MG63 (cell line): ENCODE data around the gene C13orf46. TPM values are rescaled to one million over a fixed set of nuclear protein-coding genes. Genes with fewer than 3 reads are reported as not detected.

Experiments
- DNase-seq: peaks from one replicate; pipeline ENCODE4 v3.0.0-alpha.2; 2020
- H3K27me3 ChIP-seq: fragments of 250-450 bp; sonication (Bioruptor Pico); 2 replicates; pipeline ENCODE4 v1.5.1; 2020; ENCODE audit warnings: mild to moderate bottlenecking, moderate library complexity
- H3K36me3 ChIP-seq: fragments of 250-450 bp; sonication (Bioruptor Pico); 2 replicates; pipeline ENCODE4 v1.5.1; 2020; ENCODE audit warnings: mild to moderate bottlenecking, moderate library complexity
- H3K4me3 ChIP-seq: fragments of 250-450 bp; sonication (Bioruptor Pico); 2 replicates; pipeline ENCODE4 v1.5.1; 2020; ENCODE audit warnings: mild to moderate bottlenecking, moderate library complexity
- H3K9me3 ChIP-seq: fragments of 250-450 bp; sonication (Bioruptor Pico); 2 replicates; pipeline ENCODE4 v1.5.1; 2020; ENCODE audit warnings: mild to moderate bottlenecking, moderate library complexity
- total RNA-seq: library from RNA; depleted of rRNA; stranded (reverse); fragments of >200 nt; shearing (Covaris generic); gene quantifications from 2 replicates; pipeline ENCODE4 v1.2.3, GENCODE V29; 2014; ENCODE audit warnings: low replicate concordance

Gene C13orf46
- total RNA-seq, 1 experiment from 2014 or later: not detected

DNA sequence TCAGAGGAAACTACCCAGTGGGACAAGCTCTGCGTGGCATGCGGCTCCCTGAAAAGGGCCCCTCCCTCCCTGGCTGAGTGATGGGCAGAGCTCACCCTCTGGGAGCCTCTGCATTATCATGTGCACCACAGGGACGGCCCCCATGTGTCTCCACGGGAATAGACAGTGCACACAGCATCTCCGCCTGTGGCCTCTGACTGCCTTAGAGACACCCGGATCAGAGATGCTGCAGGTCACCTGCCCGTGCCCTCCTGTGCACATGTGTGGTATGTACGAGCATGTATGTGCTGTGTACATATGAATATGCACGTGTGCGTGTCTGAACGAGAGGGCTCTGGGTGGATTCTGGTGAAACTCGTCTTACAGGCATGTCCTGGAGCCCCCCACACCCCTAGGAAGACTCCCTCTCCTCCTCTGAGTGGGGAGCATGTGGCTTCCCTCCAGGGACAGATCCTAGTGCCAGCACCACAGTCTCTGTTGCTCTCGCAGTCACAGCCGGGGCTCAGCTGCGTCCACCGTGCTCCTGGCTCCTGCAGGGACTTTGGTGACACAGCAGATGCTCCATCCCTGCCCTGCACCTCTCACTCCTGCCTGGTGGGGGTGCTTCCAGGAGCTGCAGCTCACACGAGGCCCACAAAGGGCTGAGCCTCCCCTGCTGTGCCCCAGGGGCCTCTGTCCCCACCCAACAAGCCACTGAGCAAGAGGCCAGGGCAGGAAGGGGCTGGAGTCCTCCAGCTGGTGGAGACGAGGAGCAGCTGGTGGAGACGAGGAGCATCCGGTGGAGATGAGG is 19.6 kb downstream of the C13orf46 start:
- H3K4me3 ChIP-seq: no peak overlapping the region
- peaks cover 3% of the 10 kb centered on the region for H3K9me3 ChIP-seq
- no peaks in the 10 kb centered on the region for H3K27me3 ChIP-seq
- H3K36me3 ChIP-seq: peaks cover under 1% of the 10 kb centered on the region; the same call in 1 of the 2 replicates
- DNase-seq: no peak

DNA sequence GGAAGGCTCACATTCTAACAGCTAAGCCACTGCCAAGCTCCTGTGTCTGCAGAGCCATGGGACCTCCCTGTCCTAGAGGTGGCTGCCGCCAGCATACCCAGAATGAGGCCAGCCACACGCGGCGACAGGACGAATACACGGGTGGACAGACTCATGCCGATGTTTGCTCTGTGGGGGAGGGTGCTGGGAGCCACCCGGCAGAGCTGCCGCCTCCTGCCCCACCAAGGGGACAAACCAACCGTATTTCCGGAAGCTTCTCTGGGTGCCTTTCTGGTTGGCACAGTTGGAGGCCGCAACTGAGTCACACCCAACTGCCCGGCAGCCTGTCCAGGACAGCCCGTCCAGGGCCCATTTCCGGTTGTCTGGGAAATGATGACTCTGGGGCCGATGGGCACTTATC is 20.3 kb downstream of the C13orf46 start:
- Histone ChIP-seq H3K9me3 (no peaks in the 10 kb centered on the region), H3K36me3 (no peaks in the 10 kb centered on the region; the same call in 1 of the 2 replicates), H3K4me3 (no peak overlapping the region), H3K27me3 (no peaks in the 10 kb centered on the region)
- DNase-seq: no peak

DNA sequence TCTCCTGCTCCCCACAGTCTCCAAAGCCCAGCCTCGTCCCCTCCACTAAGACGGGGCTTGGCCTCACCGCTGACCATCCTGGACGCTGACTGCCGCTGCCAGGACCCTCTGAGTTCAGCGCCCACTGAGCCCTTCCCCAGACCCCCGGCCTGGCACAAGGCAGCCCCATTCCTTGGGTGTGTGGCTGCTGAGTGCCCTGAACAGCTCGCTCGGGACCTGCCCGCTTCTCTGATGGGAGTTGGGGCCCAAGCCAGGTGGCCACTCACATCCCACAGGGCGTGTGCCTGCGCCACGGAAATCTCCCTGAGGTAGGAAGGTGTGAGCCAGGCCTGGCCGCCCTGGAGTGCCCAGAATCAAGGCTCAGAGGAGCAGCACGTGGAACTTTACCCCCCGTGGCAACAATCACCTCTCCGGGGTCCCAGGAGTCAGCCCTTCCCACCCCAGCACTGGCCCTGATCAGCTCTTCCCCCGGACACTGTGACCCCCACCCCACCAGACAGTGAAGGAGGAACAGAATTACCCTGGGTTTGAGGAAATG is 20.8 kb downstream of the C13orf46 start:
- DNase-seq: no peak
- Histone ChIP-seq H3K27me3 (no peaks in the 10 kb centered on the region), H3K36me3 (no peaks in the 10 kb centered on the region; the same call in 1 of the 2 replicates), H3K9me3 (no peaks in the 10 kb centered on the region), H3K4me3 (no peak overlapping the region)

DNA sequence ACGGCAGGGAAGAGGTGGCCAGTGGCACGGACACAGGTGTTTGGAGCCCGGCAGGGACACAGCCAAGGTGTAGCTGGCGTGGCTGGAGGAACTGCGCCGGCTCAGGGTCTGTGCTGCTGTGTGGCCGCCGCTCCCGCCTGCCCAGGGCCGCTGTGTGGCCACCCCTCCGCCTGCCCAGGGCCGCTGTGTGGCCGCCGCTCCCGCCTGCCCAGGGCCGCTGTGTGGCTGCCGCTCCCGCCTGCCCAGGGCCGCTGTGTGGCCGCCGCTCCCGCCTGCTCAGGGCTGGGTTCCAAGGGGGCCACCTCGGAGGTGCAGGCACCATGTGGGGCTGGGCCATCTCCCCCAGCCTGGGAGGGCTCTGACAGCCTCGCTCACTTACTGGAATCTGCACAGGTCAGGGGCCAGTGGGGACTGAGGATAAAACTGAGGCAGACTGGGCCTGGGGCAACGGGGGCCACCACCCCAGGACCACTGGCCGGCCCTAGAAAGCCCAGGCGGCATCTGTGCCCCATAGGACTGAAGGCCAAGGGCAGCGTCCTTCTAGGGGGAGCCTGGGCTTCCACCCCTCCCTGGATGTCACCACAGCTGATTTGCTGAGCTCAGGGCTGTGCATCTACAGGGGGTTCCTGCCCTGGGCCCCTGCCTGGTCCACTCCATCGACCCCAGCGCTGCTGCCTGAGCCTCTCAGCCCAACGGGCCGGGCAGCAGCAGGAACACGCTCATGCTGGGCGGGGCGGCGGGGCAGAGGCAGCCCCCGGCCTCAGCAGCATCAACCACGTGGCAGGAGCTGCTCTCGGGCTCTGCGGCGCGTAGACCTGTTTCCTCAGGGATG is 21.5 kb downstream of the C13orf46 start:
- no peak for DNase-seq
- no peak overlapping the region for H3K4me3 ChIP-seq
- no peaks in the 10 kb centered on the region for H3K9me3 ChIP-seq
- H3K27me3 ChIP-seq: no peaks in the 10 kb centered on the region
- no peaks in the 10 kb centered on the region; the same call in 1 of the 2 replicates for H3K36me3 ChIP-seq

DNA sequence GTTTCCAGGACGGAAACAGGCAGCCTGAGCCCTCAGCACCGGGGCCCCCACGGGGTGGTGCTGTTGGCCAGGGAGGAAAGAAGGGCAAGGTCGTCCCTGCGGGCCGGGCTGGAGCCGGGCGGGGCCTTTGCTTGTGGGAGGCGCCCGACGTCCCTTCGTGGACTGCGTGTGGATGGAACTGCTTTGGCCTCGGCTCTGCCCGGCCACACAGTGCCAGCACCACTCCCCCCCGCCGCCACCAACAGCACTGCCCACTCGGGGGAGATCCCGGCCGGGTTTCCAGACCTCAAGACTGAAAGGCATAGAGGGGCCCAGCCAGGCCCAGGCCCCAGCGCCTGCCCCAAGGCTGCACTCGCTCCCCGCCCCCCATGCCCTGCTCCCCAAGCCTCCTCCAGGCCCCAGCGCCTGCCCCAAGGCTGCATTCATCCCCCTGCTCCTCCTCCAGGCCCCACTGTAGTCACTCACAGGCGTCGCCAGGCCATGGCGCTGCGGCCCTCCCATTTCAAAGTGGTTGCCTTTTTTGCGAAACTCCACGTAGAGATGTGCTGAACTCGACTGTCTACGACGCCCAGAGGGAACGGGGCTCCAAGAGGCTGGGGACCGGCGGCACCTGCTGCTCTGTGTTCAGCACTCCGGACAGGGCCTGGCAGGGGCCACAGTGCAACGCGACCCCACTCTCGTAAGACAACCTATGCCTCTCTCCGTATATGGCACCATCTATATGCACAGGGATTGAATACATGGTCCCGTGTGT is 22.5 kb downstream of the C13orf46 start:
- H3K36me3 ChIP-seq: no peaks in the 10 kb centered on the region; the same call in 1 of the 2 replicates
- no peaks in the 10 kb centered on the region for H3K27me3 ChIP-seq
- H3K4me3 ChIP-seq: no peak overlapping the region
- no peaks in the 10 kb centered on the region for H3K9me3 ChIP-seq
- no peak for DNase-seq

DNA sequence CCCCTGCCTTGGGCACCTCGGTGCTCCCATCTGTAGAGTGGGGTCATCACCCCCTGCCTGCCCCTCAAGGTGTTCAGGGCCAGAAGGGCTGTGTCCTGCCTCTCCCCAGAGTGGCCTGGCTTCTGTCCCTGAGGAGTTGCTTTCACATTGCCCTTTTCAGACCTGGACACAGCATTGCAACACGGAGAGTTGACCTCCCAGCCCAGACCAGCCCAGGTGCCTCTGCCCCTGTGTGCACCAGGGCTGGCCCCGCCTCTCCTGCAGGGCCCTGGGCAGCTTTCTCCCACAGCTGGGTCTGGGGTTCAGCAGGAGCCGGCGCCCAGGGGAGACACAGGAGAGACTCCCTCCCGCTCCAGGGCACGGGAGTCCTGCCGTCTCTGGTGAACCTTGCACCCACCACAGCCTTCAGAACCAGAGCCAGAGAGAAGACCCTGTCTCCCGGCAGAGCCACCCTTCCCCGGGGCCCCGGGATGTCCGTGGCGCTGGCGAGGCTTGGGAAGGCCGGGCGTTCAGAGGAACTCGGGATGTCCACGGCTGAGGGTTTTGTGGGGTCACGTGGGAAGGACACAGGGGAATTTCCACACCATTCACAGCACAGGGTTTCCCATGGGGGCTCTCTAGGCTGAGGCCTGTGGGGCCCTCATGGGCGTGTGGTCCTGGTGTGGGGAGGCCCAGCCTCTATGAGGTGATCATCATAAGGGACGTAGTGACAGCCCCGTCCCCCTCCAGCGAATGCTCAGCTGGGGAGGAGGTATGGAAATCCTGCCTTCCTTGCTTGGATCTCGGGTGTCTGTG is 23.2 kb downstream of the C13orf46 start:
- DNase-seq: no peak
- Histone ChIP-seq H3K27me3 (no peaks in the 10 kb centered on the region), H3K4me3 (no peak overlapping the region), H3K36me3 (no peaks in the 10 kb centered on the region; the same call in 1 of the 2 replicates), H3K9me3 (no peaks in the 10 kb centered on the region)

DNA sequence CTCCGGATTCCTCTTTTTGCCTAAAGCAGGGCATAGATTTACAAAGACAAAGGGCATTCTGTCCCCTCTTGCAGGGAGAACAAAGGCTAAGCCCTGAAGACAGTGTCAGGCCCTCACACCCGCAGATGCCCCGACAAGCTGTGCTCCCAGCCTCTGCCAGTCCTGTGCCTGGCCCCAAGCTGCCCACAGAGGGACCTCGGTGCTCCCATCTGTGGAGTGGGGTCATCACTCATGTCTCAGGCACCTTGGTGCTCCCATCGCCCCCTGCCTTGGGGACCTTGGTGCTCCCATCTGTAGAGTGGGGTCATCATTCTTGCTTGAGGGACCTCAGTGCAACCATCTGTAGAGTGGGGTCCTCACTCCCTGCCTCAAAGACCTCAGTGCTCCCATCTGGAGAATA is 24.3 kb downstream of the C13orf46 start:
- Histone ChIP-seq H3K9me3 (no peaks in the 10 kb centered on the region), H3K27me3 (no peaks in the 10 kb centered on the region), H3K4me3 (no peak overlapping the region), H3K36me3 (no peaks in the 10 kb centered on the region; the same call in 1 of the 2 replicates)
- no peak for DNase-seq

DNA sequence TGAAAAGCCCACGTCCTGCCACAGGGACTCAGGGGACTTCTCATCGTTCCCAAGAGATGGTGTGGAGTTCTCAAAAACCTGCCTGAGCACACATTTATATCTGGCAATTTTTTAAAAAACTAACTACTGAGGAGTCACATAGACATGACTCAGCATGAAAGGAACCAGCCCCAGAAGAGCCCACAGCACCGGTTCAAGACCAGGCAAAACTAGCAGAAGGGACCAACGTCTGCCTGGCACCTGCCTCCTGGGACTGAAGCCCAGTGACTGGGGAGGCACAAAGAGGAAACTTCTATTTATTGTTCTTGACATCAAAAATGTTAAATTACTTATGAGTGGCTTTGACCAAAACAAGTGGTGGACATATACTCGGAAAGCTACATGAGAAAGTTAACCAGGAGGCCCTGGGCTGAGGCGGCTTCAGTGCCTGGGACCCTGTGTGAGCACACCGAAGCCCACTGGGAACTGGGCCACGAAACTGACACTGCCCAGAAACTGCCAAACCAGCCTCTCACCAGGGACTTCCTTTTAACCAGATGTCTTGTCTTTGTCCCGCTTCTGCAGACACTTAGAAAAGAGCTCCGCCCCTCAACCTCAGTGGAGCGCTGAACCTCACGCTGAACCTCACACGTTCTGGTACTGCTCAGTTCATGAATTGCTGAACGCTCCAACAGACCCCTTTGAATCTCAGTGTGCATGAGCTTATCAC is 25.7 kb downstream of the C13orf46 start:
- H3K36me3 ChIP-seq: no peaks in the 10 kb centered on the region; the same call in 1 of the 2 replicates
- H3K9me3 ChIP-seq: no peaks in the 10 kb centered on the region
- H3K4me3 ChIP-seq: no peak overlapping the region
- H3K27me3 ChIP-seq: no peaks in the 10 kb centered on the region
- no peak for DNase-seq

DNA sequence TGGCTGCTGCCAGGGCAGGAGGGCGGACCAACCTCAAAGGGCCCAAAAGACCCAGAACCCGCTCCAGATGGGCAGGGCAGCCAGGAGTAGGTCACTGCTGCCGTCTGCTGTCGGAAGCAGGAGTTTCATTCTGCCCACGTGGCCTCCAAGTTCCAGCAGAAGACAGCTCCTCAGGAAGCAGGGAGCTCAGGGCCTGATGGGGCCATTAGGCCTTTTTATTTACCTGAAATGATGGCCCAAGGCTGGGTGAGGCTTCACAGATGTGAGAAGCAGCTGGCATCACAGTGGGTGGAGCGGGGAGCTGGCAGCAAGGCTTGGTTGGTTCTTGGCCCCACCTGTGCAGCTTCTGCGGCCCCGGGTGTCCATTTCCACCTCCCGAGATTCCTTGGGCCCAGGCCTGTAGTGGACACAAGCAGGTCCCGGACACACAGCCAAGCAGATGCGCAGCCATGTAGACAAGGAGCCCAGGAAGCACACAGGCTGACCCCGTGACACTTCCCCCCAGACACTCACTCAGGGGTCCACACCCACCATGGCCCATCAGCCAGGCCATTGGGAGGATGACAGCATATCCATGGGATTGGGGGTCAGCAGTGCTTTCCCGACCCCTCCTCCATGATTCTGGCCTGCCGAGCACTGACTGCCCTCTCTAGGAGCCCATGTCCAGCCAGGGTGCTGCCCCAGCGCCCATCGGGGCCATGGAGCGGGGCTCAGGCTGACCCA is 26.4 kb downstream of the C13orf46 start:
- Histone ChIP-seq H3K27me3 (no peaks in the 10 kb centered on the region), H3K36me3 (no peaks in the 10 kb centered on the region; the same call in 1 of the 2 replicates), H3K4me3 (no peak overlapping the region), H3K9me3 (no peaks in the 10 kb centered on the region)
- peak; percentile 57 for DNase-seq

DNA sequence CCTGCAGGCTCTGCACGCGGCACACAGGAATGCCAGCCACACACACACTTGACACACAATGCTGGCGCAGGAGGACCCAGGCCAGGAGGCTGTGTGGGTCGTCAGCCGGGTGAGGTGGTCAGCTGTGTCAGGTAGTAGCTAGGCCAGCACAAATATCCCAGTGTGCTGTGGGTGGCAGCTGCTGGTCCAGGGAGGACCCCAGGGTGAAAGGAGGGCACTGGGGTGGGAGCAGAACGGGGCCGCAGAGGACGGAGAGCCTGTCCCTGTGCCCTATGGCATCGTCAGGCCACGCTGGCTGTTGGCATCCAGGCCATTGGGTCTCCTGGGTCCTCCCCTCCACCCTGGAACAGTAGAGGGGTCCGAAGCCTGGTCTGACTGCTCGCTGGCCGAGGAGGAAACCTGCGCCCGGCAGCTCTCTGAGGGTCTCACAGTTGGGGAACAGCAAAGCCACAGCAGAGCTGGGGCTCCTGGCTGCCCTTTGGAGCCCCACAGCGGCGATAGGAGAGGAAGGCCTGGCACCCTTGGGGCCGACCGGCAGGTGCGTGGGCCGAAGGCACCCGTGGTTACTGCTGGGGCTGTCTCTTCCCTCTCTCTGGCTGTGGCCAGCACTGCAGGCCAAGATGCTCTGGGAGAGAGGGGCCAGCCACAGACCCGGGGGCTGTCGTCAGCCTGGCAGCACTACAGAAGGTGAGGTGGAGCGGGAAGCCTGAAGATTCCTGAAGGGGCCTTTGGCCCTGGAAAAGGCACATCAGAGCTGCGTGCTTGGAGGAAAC is 27.3 kb downstream of the C13orf46 start:
- DNase-seq: no peak
- no peak overlapping the region for H3K4me3 ChIP-seq

DNA sequence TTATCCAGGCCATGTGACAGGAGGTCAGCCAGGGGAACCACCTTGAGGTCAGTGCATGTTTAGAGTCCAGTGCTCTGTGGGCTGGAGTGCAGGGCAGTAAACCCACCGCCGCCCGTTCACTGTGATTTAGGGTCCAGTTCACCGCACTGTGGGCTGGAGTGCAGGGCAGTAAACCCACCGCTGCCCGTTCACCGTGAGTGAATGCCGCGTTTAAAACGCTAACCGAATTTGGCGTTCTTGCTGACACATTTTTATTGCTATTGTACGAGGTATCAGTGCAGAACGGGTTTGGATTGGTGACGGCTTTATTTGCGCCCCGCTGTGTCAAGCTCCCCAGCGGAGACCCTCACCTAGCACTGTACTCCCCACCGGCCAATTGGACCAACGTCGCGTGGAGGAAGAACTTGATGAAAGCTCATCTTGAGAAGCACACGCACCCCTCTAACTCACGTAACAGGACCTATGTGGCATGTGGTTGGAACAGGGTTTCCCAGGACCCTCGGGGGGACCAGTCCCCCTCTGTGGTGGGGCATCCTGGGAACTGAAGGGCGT is 27.9 kb downstream of the C13orf46 start:
- Histone ChIP-seq H3K36me3 (no peaks in the 10 kb centered on the region; the same call in 1 of the 2 replicates), H3K27me3 (no peaks in the 10 kb centered on the region), H3K4me3 (no peak overlapping the region), H3K9me3 (no peaks in the 10 kb centered on the region)
- no peak for DNase-seq

More for the DNA sequence above, 27.3 kb downstream of the C13orf46 start:
- no peaks in the 10 kb centered on the region for H3K27me3 ChIP-seq
- no peaks in the 10 kb centered on the region; the same call in 1 of the 2 replicates for H3K36me3 ChIP-seq
- no peaks in the 10 kb centered on the region for H3K9me3 ChIP-seq

DNA sequence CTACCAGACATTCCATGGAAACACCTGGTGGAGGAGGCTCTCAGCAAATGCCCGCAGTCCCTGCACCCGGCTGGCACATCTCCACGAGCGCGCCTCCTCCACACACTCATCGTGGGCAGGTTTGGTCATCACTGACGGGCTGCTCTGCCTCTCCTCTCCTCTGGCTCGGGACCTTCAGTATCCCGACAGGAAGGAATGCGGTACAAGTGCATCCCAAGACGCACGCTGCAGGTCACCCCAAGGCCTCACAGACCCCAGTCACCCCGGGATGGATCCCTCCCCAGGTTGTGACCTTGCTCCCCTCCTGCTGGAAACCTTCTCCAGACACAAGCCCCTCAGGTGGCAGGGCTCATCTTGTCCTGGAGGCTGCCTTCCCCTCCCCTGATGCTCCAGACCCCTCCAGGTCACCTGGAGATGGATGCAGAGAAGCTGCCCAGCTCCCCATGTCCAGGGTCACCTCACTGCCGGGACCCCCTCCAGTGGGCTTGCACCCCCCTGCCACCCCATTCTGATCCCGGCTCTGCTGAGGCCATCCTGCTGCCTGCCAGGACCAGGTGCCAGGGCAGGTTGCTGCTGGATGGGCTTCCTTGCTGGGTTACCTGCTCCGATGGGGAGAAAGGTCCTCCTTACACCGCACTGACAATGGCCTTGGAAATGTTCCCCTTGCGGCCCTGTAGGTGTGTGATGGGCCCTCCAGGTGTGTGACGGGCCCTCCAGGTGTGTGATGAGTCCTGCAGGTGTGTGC is 29.9 kb downstream of the C13orf46 start:
- Histone ChIP-seq H3K4me3 (no peak overlapping the region), H3K9me3 (no peaks in the 10 kb centered on the region), H3K27me3 (no peaks in the 10 kb centered on the region), H3K36me3 (no peaks in the 10 kb centered on the region; the same call in 1 of the 2 replicates)
- DNase-seq: no peak

DNA sequence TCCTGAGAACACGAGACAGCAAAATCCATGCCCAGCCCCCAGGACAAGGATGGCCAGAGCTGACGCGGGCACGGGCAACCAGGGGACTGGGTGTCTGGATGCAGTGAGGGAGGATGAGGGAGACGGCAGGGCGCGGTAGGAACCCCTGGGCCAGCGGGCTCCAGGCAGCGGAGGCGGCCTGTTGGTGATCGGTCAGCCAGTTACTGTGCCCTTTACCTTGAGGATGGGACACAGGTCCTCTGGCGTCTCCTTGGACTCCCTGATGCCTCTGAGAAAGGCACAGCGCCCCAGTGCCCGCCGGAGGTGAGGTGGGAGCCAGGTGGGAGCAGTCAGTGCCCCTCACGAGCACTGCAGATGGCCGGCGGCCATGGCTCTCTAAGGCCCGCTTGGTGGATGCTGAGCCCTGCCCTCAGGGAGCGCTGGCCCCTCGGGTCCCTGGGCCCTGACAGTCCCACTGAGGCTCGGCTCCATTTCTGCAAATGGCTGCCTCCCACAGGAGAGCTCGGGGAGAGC is 31.2 kb downstream of the C13orf46 start:
- Histone ChIP-seq H3K27me3 (no peaks in the 10 kb centered on the region), H3K36me3 (no peaks in the 10 kb centered on the region), H3K9me3 (no peaks in the 10 kb centered on the region), H3K4me3 (no peak overlapping the region)
- no peak for DNase-seq
